H1 (cell line): ENCODE results near the gene GEN1. TPM values are rescaled to one million over a fixed set of nuclear protein-coding genes. Genes with fewer than 3 reads are reported as not detected.

ENCODE experiments used
- CTCF ChIA-PET: fragments of 300-600 bp; sonication (Branson Sonifier 250); formaldehyde crosslinking; loops from one replicate; lab custom pipeline; 2021; ENCODE audit not compliant: partially characterized antibody; lab: Charles Lee
- POLR2A ChIA-PET: fragments of 300-600 bp; sonication (Branson Sonifier 250); formaldehyde crosslinking; loops from one replicate; lab custom pipeline; 2021; ENCODE audit warnings: inconsistent platforms; ENCODE audit not compliant: partially characterized antibody; lab: Charles Lee
- DNase-seq, 2 experiments: peaks; one replicate each; pipeline versions ENCODE4 v3.0.0 to v3.0.0-alpha.2; 2010 to 2022; ENCODE audit warnings: low spot score in 2 of 2, low read depth in 1 of 2, mixed read lengths in 1 of 2
- FAIRE-seq: peaks from 2 replicates; lab custom pipeline; 2011; peaks lifted over from hg19 to GRCh38; lab: Jason Lieb, UNC
- H2AFZ ChIP-seq: 2 replicates; pipeline ENCODE4 v1.8.1; 2012; ENCODE audit warnings: low read length, inconsistent platforms
- H2AK5ac ChIP-seq: 2 replicates; pipeline ENCODE4 v1.6.1; 2013; ENCODE audit warnings: low read depth, low read length
- H2BK120ac ChIP-seq: replicated peaks from 2 replicates; pipeline ENCODE3; 2013; ENCODE audit warnings: low read depth, low read length, inconsistent platforms
- H2BK12ac ChIP-seq: 2 replicates; pipeline ENCODE4 v1.6.1; 2013; ENCODE audit warnings: low read depth, low read length
- H2BK15ac ChIP-seq: 2 replicates; pipeline ENCODE4 v1.6.1; 2013; ENCODE audit warnings: low read length
- H2BK20ac ChIP-seq: 2 replicates; pipeline ENCODE4 v1.6.1; 2013; ENCODE audit warnings: low read length
- H2BK5ac ChIP-seq: 2 replicates; pipeline ENCODE4 v1.6.1; 2013; ENCODE audit warnings: low read depth, low read length
- H3K14ac ChIP-seq: 2 replicates; pipeline ENCODE4 v1.6.1; 2013; ENCODE audit warnings: inconsistent platforms; ENCODE audit not compliant: insufficient read length
- H3K18ac ChIP-seq: 2 replicates; pipeline ENCODE4 v1.6.1; 2013; ENCODE audit warnings: low read length; ENCODE audit errors: extremely low read depth
- H3K23ac ChIP-seq: 2 replicates; pipeline ENCODE4 v1.6.1; 2013; ENCODE audit warnings: inconsistent platforms; ENCODE audit not compliant: insufficient read length
- H3K23me2 ChIP-seq: 2 replicates; pipeline ENCODE4 v1.6.1; 2013; ENCODE audit warnings: low read depth, low read length
- H3K27ac ChIP-seq: 2 replicates; pipeline ENCODE4 v1.6.1; 2011; ENCODE audit warnings: low read depth, low read length, inconsistent platforms
- H3K27me3 ChIP-seq, 4 experiments: replicated peaks in 1 of 4; 1 replicate in 1 of 4; 2 replicates in 3 of 4; pipeline versions ENCODE4 v1.6.1 to v1.8.1; 2011 to 2013; ENCODE audit warnings: low read length in 3 of 4, mild to moderate bottlenecking in 3 of 4, inconsistent platforms in 2 of 4, mixed read lengths in 2 of 4, moderate library complexity in 1 of 4; ENCODE audit not compliant: control insufficient read depth in 3 of 4, insufficient read depth in 3 of 4; ENCODE audit errors: extremely low read depth in 1 of 4
- H3K36me3 ChIP-seq, 4 experiments: 2 replicates each; pipeline versions ENCODE4 v1.6.1 to v1.8.1; 2011 to 2013; ENCODE audit warnings: mild to moderate bottlenecking in 4 of 4, low read length in 3 of 4, moderate library complexity in 2 of 4, control low read depth in 1 of 4, inconsistent platforms in 1 of 4; ENCODE audit not compliant: insufficient read depth in 4 of 4, control insufficient read depth in 2 of 4
- H3K4ac ChIP-seq: replicated peaks from 2 replicates; pipeline ENCODE3; 2013; ENCODE audit warnings: low read length, low read depth, mixed read lengths, inconsistent platforms; ENCODE audit not compliant: insufficient read length
- H3K4me1 ChIP-seq, 4 experiments: replicated peaks in 1 of 4; 1 replicate in 1 of 4; 2 replicates in 3 of 4; pipeline versions ENCODE4 v1.6.1 to v1.8.1; 2011 to 2013; ENCODE audit warnings: low read length in 3 of 4, inconsistent platforms in 2 of 4, mixed read lengths in 1 of 4; ENCODE audit not compliant: insufficient read depth in 4 of 4, control insufficient read depth in 3 of 4
- H3K4me2 ChIP-seq, 2 experiments: 2 replicates each; pipeline versions ENCODE4 v1.6.1 to v1.8.1; 2011 to 2013; ENCODE audit warnings: low read depth in 2 of 2, low read length in 2 of 2, control low read depth in 1 of 2, inconsistent platforms in 1 of 2, mild to moderate bottlenecking in 1 of 2; ENCODE audit not compliant: insufficient read depth in 1 of 2
- H3K4me3 ChIP-seq, 4 experiments: fragments of 200-600, 300-600 bp in 1 of 4; sonication (generic), shearing (Covaris generic), sonication (Bioruptor Twin) in 1 of 4; 2 replicates each; pipeline versions ENCODE4 v1.5.1 to v1.8.1; 2011 to 2016; ENCODE audit warnings: low read length in 4 of 4, low read depth in 3 of 4, control low read depth in 2 of 4, inconsistent platforms in 2 of 4, mild to moderate bottlenecking in 2 of 4, mixed read lengths in 1 of 4, moderate library complexity in 1 of 4; ENCODE audit not compliant: insufficient read depth in 2 of 4; ENCODE audit errors: extremely low read depth in 1 of 4
- H3K56ac ChIP-seq: replicated peaks from 2 replicates; pipeline ENCODE3; 2013; ENCODE audit warnings: low read depth, mild to moderate bottlenecking, mixed read lengths, low read length, inconsistent platforms; ENCODE audit not compliant: insufficient read length
- H3K79me1 ChIP-seq: 2 replicates; pipeline ENCODE4 v1.6.1; 2013; ENCODE audit warnings: low read depth, low read length, control low read depth
- H3K79me2 ChIP-seq, 2 experiments: 2 replicates each; pipeline versions ENCODE4 v1.6.1 to v1.8.1; 2012 to 2013; ENCODE audit warnings: low read length in 2 of 2, mild to moderate bottlenecking in 2 of 2, inconsistent platforms in 1 of 2; ENCODE audit not compliant: insufficient read depth in 2 of 2, control insufficient read depth in 1 of 2
- H3K9ac ChIP-seq, 4 experiments: replicated peaks in 1 of 4; 1 replicate in 1 of 4; 2 replicates in 3 of 4; pipeline versions ENCODE4 v1.6.1 to v1.8.1; 2011 to 2013; ENCODE audit warnings: low read depth in 3 of 4, low read length in 3 of 4, control low read depth in 2 of 4, mild to moderate bottlenecking in 2 of 4, moderate library complexity in 2 of 4, inconsistent platforms in 1 of 4; ENCODE audit errors: extremely low read depth in 1 of 4
- H3K9me3 ChIP-seq, 2 experiments: 2 replicates each; pipeline versions ENCODE4 v1.6.1 to v1.8.1; 2012 to 2013; ENCODE audit warnings: mild to moderate bottlenecking in 2 of 2, moderate library complexity in 2 of 2, control low read depth in 1 of 2, inconsistent platforms in 1 of 2, low read depth in 1 of 2, low read length in 1 of 2, mixed read lengths in 1 of 2; ENCODE audit not compliant: insufficient read depth in 2 of 2
- H4K20me1 ChIP-seq, 2 experiments: replicated peaks in 1 of 2; 2 replicates each; pipeline versions ENCODE3 to v1.8.1; 2011 to 2013; ENCODE audit warnings: inconsistent platforms in 2 of 2, low read length in 2 of 2, mild to moderate bottlenecking in 1 of 2; ENCODE audit not compliant: insufficient read depth in 2 of 2, control insufficient read depth in 1 of 2
- H4K5ac ChIP-seq: 2 replicates; pipeline ENCODE4 v1.6.1; 2013; ENCODE audit warnings: low read length, low read depth, mixed read lengths, inconsistent platforms; ENCODE audit not compliant: insufficient read length
- H4K8ac ChIP-seq: 2 replicates; pipeline ENCODE4 v1.8.0; 2013; ENCODE audit warnings: mild to moderate bottlenecking, moderate library complexity, low read length, inconsistent platforms; ENCODE audit not compliant: insufficient read depth; ENCODE audit errors: extremely low read depth
- H4K91ac ChIP-seq: replicated peaks from 2 replicates; pipeline ENCODE3; 2013; ENCODE audit warnings: low read length, mixed read lengths, inconsistent platforms; ENCODE audit not compliant: insufficient read length
- BRCA1 ChIP-seq: IDR thresholded peaks from 2 replicates; pipeline ENCODE4 v1.6.1; 2012; ENCODE audit warnings: low read depth, low read length, improper control_type of control experiment
- HDAC2 ChIP-seq, 2 experiments: fragments of 300-600 bp in 1 of 2; sonication (generic) in 1 of 2; IDR thresholded peaks; 2 replicates each; pipeline ENCODE4 v1.6.1; 2011 to 2012; ENCODE audit warnings: low read depth in 2 of 2, low read length in 2 of 2, mild to moderate bottlenecking in 2 of 2, moderate library complexity in 2 of 2, borderline replicate concordance in 1 of 2, inconsistent platforms in 1 of 2
- KDM4A ChIP-seq: IDR thresholded peaks from one replicate; pipeline ENCODE4 v1.7.1; 2012; ENCODE audit warnings: low read depth, mild to moderate bottlenecking, moderate library complexity, low read length, inconsistent platforms; ENCODE audit not compliant: severe bottlenecking
- RXRA ChIP-seq: IDR thresholded peaks from 2 replicates; pipeline ENCODE4 v1.6.1; 2011; ENCODE audit warnings: low read depth, mild to moderate bottlenecking, low read length, moderate library complexity; ENCODE audit not compliant: insufficient read depth
- WGBS, 2 experiments: shearing (Covaris generic) in 1 of 2; methylation state at CpG; one replicate each; pipeline versions ENCODE4 v1.1.6 to v1.1.7; 2013 to 2015; ENCODE audit warnings: low lambda C conversion rate in 2 of 2, mixed read lengths in 2 of 2, inconsistent platforms in 1 of 2, low coverage in 1 of 2, missing lambda C conversion rate in 1 of 2; ENCODE audit not compliant: insufficient replicate concordance in 2 of 2, insufficient coverage in 1 of 2, insufficient read length in 1 of 2; ENCODE audit errors: extremely low coverage in 1 of 2, missing lambda C conversion rate in 1 of 2; 5-methylcytosine and 5-hydroxymethylcytosine counted together
- polyA plus RNA-seq, 7 experiments: library from polyadenylated mRNA; depleted of rRNA in 3 of 7; stranded (reverse) in 5 of 7; unstranded in 2 of 7; fragments of >200 nt in 5 of 7; fragments of 200-250 nt in 2 of 7; gene quantifications; 1 replicate in 5 of 7; 2 replicates in 1 of 7; 4 replicates in 1 of 7; pipeline versions ENCODE4 v1.2.1 to v1.2.3, GENCODE V29; 2011 to 2013; ENCODE audit warnings: missing spikeins in 2 of 7, mixed read lengths in 2 of 7
- total RNA-seq: library from RNA; stranded (reverse); fragmentation: NEBNext Ultra II Directional; extraction: Animal tissue kit (Norgen Biotek cat#: 25700); gene quantifications from 2 replicates; pipeline ENCODE4 v1.2.1, GENCODE V29; 2021

The GEN1 gene
- total and polyA plus RNA-seq, 2 of the 8 experiments (the other 6 are each of a cell fraction or from before 2014, with no cell fraction given) = 6.9 to 19.2 TPM

GRCh38 chr2:17816396-17817245, 62.7 kb downstream of the GEN1 start, which contains the start of gene MSGN1:
MSGN1 (plus strand) TSS chr2:17816460; CDS start chr2:17816519, 59 bp downstream.
- Histone ChIP-seq H2BK20ac (peak within 1 kb of the TSS; percentile 43; the same call in 1 of the 2 replicates), H2AFZ (peak within 1 kb of the TSS; percentile 89), H3K23me2 (no peaks in the 10 kb centered on the region; the same call in 1 of the 2 replicates), H3K79me1 (no peaks in the 10 kb centered on the region), H3K27ac (no peak within 1 kb of the TSS; the same call in 1 of the 2 replicates), H4K20me1 (no peaks in the 10 kb centered on the region), H3K14ac (no peak within 1 kb of the TSS), H4K5ac (no peak within 1 kb of the TSS), H2AK5ac (no peak within 1 kb of the TSS), H2BK15ac (no peak within 1 kb of the TSS), H3K4ac (peak within 1 kb of the TSS; percentile 23), H3K9me3 (no peaks in the 10 kb centered on the region), H2BK12ac (no peak within 1 kb of the TSS), H3K23ac (no peak within 1 kb of the TSS), H3K27me3 (peaks cover 0 to 2% (median 0%) of the 10 kb centered on the region in 4 experiments; a peak in 1 of 7 replicates), H3K4me3 (no peak within 1 kb of the TSS), H3K79me2 (no peaks in the 10 kb centered on the region), H2BK120ac (peak within 1 kb of the TSS; percentile 3), H3K36me3 (no peaks in the 10 kb centered on the region), H3K56ac (no peak within 1 kb of the TSS), H3K18ac (peak within 1 kb of the TSS; percentile 68; the same call in 1 of the 2 replicates), H4K91ac (peak within 1 kb of the TSS; percentile 36), H2BK5ac (peak within 1 kb of the TSS; percentile 81; the same call in 1 of the 2 replicates), H3K4me2 (no peak within 1 kb of the TSS), H3K9ac (no peak within 1 kb of the TSS), H3K4me1 (peaks cover 0 to 3% (median 1%) of the 10 kb centered on the region in 4 experiments; a peak in 4 of 7 replicates), H4K8ac (no peak within 1 kb of the TSS; the same call in 1 of the 2 replicates)
- FAIRE-seq (no peak), DNase-seq (no peak)
- ChIA-PET CTCF (interaction anchor here (0.8 to 4.2 kb wide), 8 partner anchors 11 to 360 kb away, joined by 3 to 17 read pairs (median 3); no protein-coding TSS in a partner anchor), POLR2A (no interaction called here)
- 96% methylated on average over 26 of the region's 26 CpGs; no CpG with 5 or more reads in 1 of the 2 experiments for WGBS, 2 experiments
- TF ChIP-seq HDAC2 (IDR thresholded peaks at IDR 0.05; ENCODE audit: borderline replicate concordance in 1 of 2, low read depth in 2 of 2, low read length in 2 of 2) = no peak
- no peak for TF ChIP-seq RXRA
- no peak for TF ChIP-seq KDM4A
- TF ChIP-seq BRCA1 = no peak
